H9 (cell line): ENCODE results near the gene CCDC93. TPM values are rescaled to one million over a fixed set of nuclear protein-coding genes. Genes with fewer than 3 reads are reported as not detected.

Experiments
- DNase-seq: peaks from one replicate; pipeline ENCODE4 v3.0.0-alpha.2; 2017
- H2AFZ ChIP-seq: one replicate; pipeline ENCODE4 v1.6.1; 2013; ENCODE audit warnings: mild to moderate bottlenecking, low read length, control low read depth, moderate library complexity
- H2AK5ac ChIP-seq: 2 replicates; pipeline ENCODE4 v1.6.1; 2013; ENCODE audit warnings: low read length, control low read depth, mixed read lengths; ENCODE audit not compliant: insufficient read length
- H2BK120ac ChIP-seq: one replicate; pipeline ENCODE4 v1.6.1; 2013; ENCODE audit warnings: low read depth, mild to moderate bottlenecking, low read length, control low read depth, inconsistent platforms; ENCODE audit not compliant: poor library complexity, severe bottlenecking
- H2BK12ac ChIP-seq: 2 replicates; pipeline ENCODE4 v1.6.1; 2013; ENCODE audit warnings: low read length, control low read depth, mixed read lengths, low read depth; ENCODE audit not compliant: insufficient read length
- H2BK15ac ChIP-seq: 2 replicates; pipeline ENCODE4 v1.6.1; 2013; ENCODE audit warnings: low read depth, low read length, control low read depth
- H2BK20ac ChIP-seq: one replicate; pipeline ENCODE4 v1.6.1; 2013; ENCODE audit warnings: low read depth, mild to moderate bottlenecking, low read length, control low read depth, inconsistent platforms; ENCODE audit not compliant: poor library complexity, severe bottlenecking
- H2BK5ac ChIP-seq: 2 replicates; pipeline ENCODE4 v1.6.1; 2013; ENCODE audit warnings: low read length, control low read depth, mixed read lengths; ENCODE audit not compliant: insufficient read length
- H3K14ac ChIP-seq: 2 replicates; pipeline ENCODE4 v1.6.1; 2013; ENCODE audit warnings: low read length, control low read depth; ENCODE audit not compliant: insufficient read depth
- H3K18ac ChIP-seq: 2 replicates; pipeline ENCODE4 v1.6.1; 2013; ENCODE audit warnings: low read depth, mild to moderate bottlenecking, mixed read lengths, low read length, control low read depth; ENCODE audit not compliant: insufficient read length
- H3K23ac ChIP-seq: 2 replicates; pipeline ENCODE4 v1.6.1; 2013; ENCODE audit warnings: low read length, control low read depth, mixed read lengths, low read depth; ENCODE audit not compliant: insufficient read length
- H3K23me2 ChIP-seq: 2 replicates; pipeline ENCODE4 v1.6.1; 2013; ENCODE audit warnings: low read depth, mild to moderate bottlenecking, mixed read lengths, low read length, control low read depth; ENCODE audit not compliant: insufficient read length, poor library complexity, severe bottlenecking
- H3K27ac ChIP-seq: 2 replicates; pipeline ENCODE4 v1.5.1; 2013; ENCODE audit warnings: low read length, control low read depth, mixed read lengths, low read depth; ENCODE audit not compliant: insufficient read length
- H3K27me3 ChIP-seq: 2 replicates; pipeline ENCODE4 v1.6.1; 2013; ENCODE audit warnings: low read length, control low read depth, inconsistent platforms; ENCODE audit not compliant: insufficient read depth
- H3K4ac ChIP-seq: 2 replicates; pipeline ENCODE4 v1.6.1; 2013; ENCODE audit warnings: low read depth, mild to moderate bottlenecking, control low read depth, inconsistent platforms, low read length, moderate library complexity
- H3K4me1 ChIP-seq: 2 replicates; pipeline ENCODE4 v1.6.1; 2013; ENCODE audit warnings: low read length, control low read depth, inconsistent platforms; ENCODE audit not compliant: insufficient read depth
- H3K4me2 ChIP-seq: 2 replicates; pipeline ENCODE4 v1.6.1; 2013; ENCODE audit warnings: low read length, control low read depth, mixed read lengths; ENCODE audit not compliant: insufficient read length, insufficient read depth
- H3K56ac ChIP-seq: 2 replicates; pipeline ENCODE4 v1.6.1; 2013; ENCODE audit warnings: low read depth, mild to moderate bottlenecking, mixed read lengths, low read length, control low read depth; ENCODE audit not compliant: insufficient read length
- H3K79me1 ChIP-seq: 2 replicates; pipeline ENCODE4 v1.6.1; 2013; ENCODE audit warnings: low read depth, mild to moderate bottlenecking, moderate library complexity, low read length, control low read depth, inconsistent platforms; ENCODE audit not compliant: insufficient read depth, poor library complexity, severe bottlenecking
- H3K79me2 ChIP-seq: 2 replicates; pipeline ENCODE4 v1.6.1; 2013; ENCODE audit warnings: low read length, control low read depth, inconsistent platforms; ENCODE audit not compliant: insufficient read depth
- H3K9ac ChIP-seq: 2 replicates; pipeline ENCODE4 v1.6.1; 2013; ENCODE audit warnings: low read length, control low read depth, mixed read lengths; ENCODE audit not compliant: insufficient read length; ENCODE audit errors: extremely low read depth
- H3K9me3 ChIP-seq: one replicate; pipeline ENCODE4 v1.6.1; 2013; ENCODE audit warnings: low read depth, low read length, inconsistent platforms; ENCODE audit not compliant: control insufficient read depth
- H3T11ph ChIP-seq: one replicate; pipeline ENCODE4 v1.6.1; 2013; ENCODE audit warnings: mild to moderate bottlenecking, low read length, control low read depth, inconsistent platforms
- H4K20me1 ChIP-seq: one replicate; pipeline ENCODE4 v1.6.1; 2013; ENCODE audit not compliant: control insufficient read depth, insufficient read length, insufficient read depth
- H4K5ac ChIP-seq: 2 replicates; pipeline ENCODE4 v1.6.1; 2013; ENCODE audit warnings: low read depth, mild to moderate bottlenecking, mixed read lengths, low read length, control low read depth; ENCODE audit not compliant: insufficient read length
- H4K8ac ChIP-seq: replicated peaks from 2 replicates; pipeline ENCODE4 v1.6.1; 2013; ENCODE audit warnings: low read length, control low read depth, mixed read lengths, low read depth; ENCODE audit not compliant: insufficient read length
- H4K91ac ChIP-seq: 2 replicates; pipeline ENCODE4 v1.6.1; 2013; ENCODE audit warnings: low read depth, mild to moderate bottlenecking, moderate library complexity, mixed read lengths, low read length, control low read depth; ENCODE audit not compliant: insufficient read length
- H3K27ac Mint-ChIP-seq, 3 experiments: 2 replicates in 2 of 3; 3 replicates in 1 of 3; pipeline ENCODE4 v1.8.0; 2020 to 2021; ENCODE audit warnings: mixed read lengths in 3 of 3, mild to moderate bottlenecking in 1 of 3, moderate library complexity in 1 of 3
- H3K27me3 Mint-ChIP-seq: 2 replicates; pipeline ENCODE4 v1.8.0; 2021; ENCODE audit warnings: low read depth, mild to moderate bottlenecking, moderate library complexity, mixed read lengths
- H3K36me3 Mint-ChIP-seq, 3 experiments: 2 replicates in 2 of 3; 3 replicates in 1 of 3; pipeline ENCODE4 v1.8.0; 2020 to 2021; ENCODE audit warnings: low read depth in 3 of 3, mixed read lengths in 3 of 3; ENCODE audit not compliant: insufficient read depth in 1 of 3
- H3K4me1 Mint-ChIP-seq, 2 experiments: 2 replicates each; pipeline ENCODE4 v1.8.0; 2020; ENCODE audit warnings: mixed read lengths in 2 of 2
- H3K4me3 Mint-ChIP-seq, 2 experiments: 2 replicates in 1 of 2; 3 replicates in 1 of 2; pipeline ENCODE4 v1.8.0; 2020 to 2021; ENCODE audit warnings: mild to moderate bottlenecking in 2 of 2, mixed read lengths in 2 of 2, moderate library complexity in 1 of 2
- H3K9me3 Mint-ChIP-seq, 2 experiments: 2 replicates in 1 of 2; 3 replicates in 1 of 2; pipeline ENCODE4 v1.8.0; 2020; ENCODE audit warnings: mild to moderate bottlenecking in 2 of 2, mixed read lengths in 2 of 2, moderate library complexity in 1 of 2
- WGBS: extraction: QIAGEN DNeasy Blood & Tissue Kit; methylation state at CpG from one replicate; pipeline ENCODE4 v1.1.7; 2013; ENCODE audit warnings: missing lambda C conversion rate, low lambda C conversion rate, mixed read lengths; ENCODE audit not compliant: insufficient read length; ENCODE audit errors: extremely low coverage; 5-methylcytosine and 5-hydroxymethylcytosine counted together
- total RNA-seq: library from RNA; stranded (reverse); gene quantifications from 2 replicates; pipeline ENCODE4 v1.2.1, GENCODE V29; 2021
- TF ChIP-seq, protein P1 (sequence below): fragments of 200-600 bp; sonication (generic); conservative IDR thresholded peaks from 3 replicates; pipeline ENCODE4 v1.8.0; 2021; ENCODE audit warnings: antibody characterized with exemption, mild to moderate bottlenecking

Gene CCDC93
- total RNA-seq, 1 experiment from 2014 or later = 16.4 TPM

- no peak overlapping the region for H2AFZ ChIP-seq
- no peak overlapping the region for H2AK5ac ChIP-seq
- no peaks in the 10 kb centered on the region for H3K9me3 ChIP-seq
- H3K56ac ChIP-seq = no peak overlapping the region
- no peak overlapping the region for H3K14ac ChIP-seq
- H3K4me2 ChIP-seq = no peak overlapping the region
- H2BK20ac ChIP-seq = no peak overlapping the region
- DNase-seq = no peak
- H3K79me1 ChIP-seq = no peaks in the 10 kb centered on the region
- H3K27me3 ChIP-seq = no peaks in the 10 kb centered on the region
- WGBS = no CpG with 5 or more reads among the region's 4 CpGs
- H2BK120ac ChIP-seq = no peak overlapping the region
- H4K8ac ChIP-seq = no peak overlapping the region
- H3K79me2 ChIP-seq = no peaks in the 10 kb centered on the region
- H4K91ac ChIP-seq = no peak overlapping the region
- H2BK12ac ChIP-seq = no peak overlapping the region
- no peak overlapping the region for H2BK5ac ChIP-seq
- H2BK15ac ChIP-seq = no peak overlapping the region
- no peak overlapping the region for H4K5ac ChIP-seq
- no peaks in the 10 kb centered on the region for H4K20me1 ChIP-seq
- H3K4me3 Mint-ChIP-seq = no peak overlapping the region
- H3K27ac ChIP-seq = no peak overlapping the region
- no peak overlapping the region for H3K23ac ChIP-seq
- H3K9ac ChIP-seq = no peak overlapping the region
- H3K4ac ChIP-seq = no peak overlapping the region
- H3K4me1 ChIP-seq = no peaks in the 10 kb centered on the region
- H3T11ph ChIP-seq = no peak overlapping the region
- peaks cover 2 to 46% (median 26%) of the 10 kb centered on the region in 3 experiments; a peak in 5 of 7 replicates for H3K36me3 Mint-ChIP-seq
- H3K4me1 Mint-ChIP-seq = peaks cover 3% of the 10 kb centered on the region in 2 experiments; a peak in 1 of 4 replicates
- no peak overlapping the region for H3K18ac ChIP-seq
- H3K9me3 Mint-ChIP-seq = no peaks in the 10 kb centered on the region
- no peak overlapping the region; a peak in 1 of 7 replicates for H3K27ac Mint-ChIP-seq
- H3K27me3 Mint-ChIP-seq = no peaks in the 10 kb centered on the region
- TF ChIP-seq, protein P1, sequence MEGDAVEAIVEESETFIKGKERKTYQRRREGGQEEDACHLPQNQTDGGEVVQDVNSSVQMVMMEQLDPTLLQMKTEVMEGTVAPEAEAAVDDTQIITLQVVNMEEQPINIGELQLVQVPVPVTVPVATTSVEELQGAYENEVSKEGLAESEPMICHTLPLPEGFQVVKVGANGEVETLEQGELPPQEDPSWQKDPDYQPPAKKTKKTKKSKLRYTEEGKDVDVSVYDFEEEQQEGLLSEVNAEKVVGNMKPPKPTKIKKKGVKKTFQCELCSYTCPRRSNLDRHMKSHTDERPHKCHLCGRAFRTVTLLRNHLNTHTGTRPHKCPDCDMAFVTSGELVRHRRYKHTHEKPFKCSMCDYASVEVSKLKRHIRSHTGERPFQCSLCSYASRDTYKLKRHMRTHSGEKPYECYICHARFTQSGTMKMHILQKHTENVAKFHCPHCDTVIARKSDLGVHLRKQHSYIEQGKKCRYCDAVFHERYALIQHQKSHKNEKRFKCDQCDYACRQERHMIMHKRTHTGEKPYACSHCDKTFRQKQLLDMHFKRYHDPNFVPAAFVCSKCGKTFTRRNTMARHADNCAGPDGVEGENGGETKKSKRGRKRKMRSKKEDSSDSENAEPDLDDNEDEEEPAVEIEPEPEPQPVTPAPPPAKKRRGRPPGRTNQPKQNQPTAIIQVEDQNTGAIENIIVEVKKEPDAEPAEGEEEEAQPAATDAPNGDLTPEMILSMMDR = no peak
- H3K23me2 ChIP-seq = no peaks in the 10 kb centered on the region
These were observed 61.6 kb downstream of the CCDC93 start for GRCh38 chr2:117952228-117952627.
